ENCODE results near the gene EFS.

Gene EFS

GRCh38 chr14:23358553-23359166 lies 6.3 kb downstream of the EFS start:
- no peaks in the 10 kb centered on the region for H3K27me3 ChIP-seq (ENCODE audit: insufficient read depth, low read length, poor library complexity)
- no CpG with 5 or more reads among the region's 12 CpGs for WGBS (ENCODE audit: extremely low coverage, insufficient coverage, low lambda C conversion rate)
- no peak overlapping the region for H3K27ac ChIP-seq (ENCODE audit: low read depth, low read length)
- no peak overlapping the region for H4K8ac ChIP-seq (ENCODE audit: low read depth, low read length)
- no peaks in the 10 kb centered on the region for H3K36me3 ChIP-seq (ENCODE audit: control insufficient read depth, insufficient read depth, low read length)
- H3K23ac ChIP-seq (ENCODE audit: low read length), result no peak overlapping the region
- H3K79me1 ChIP-seq (ENCODE audit: low read length), result peaks cover 8% of the 10 kb centered on the region
- H3K4ac ChIP-seq (ENCODE audit: low read depth, low read length), result no peak overlapping the region
- H3K4me2 ChIP-seq (ENCODE audit: low read length), result no peak overlapping the region
- DNase-seq, result no peak
- no peak overlapping the region for H2BK120ac ChIP-seq (ENCODE audit: low read depth, low read length)
- no peak overlapping the region for H3K18ac ChIP-seq (ENCODE audit: low read length)
- no peak overlapping the region for H2BK5ac ChIP-seq (ENCODE audit: low read length)
- H4K5ac ChIP-seq (ENCODE audit: low read length), result no peak overlapping the region
- H3K56ac ChIP-seq (ENCODE audit: low read length), result no peak overlapping the region
- H2BK15ac ChIP-seq (replicated peaks; ENCODE audit: low read depth), result no peak overlapping the region
- no peak overlapping the region for H2AK5ac ChIP-seq (ENCODE audit: low read length)
- no peaks in the 10 kb centered on the region for H3K4me1 ChIP-seq (ENCODE audit: control insufficient read depth, low read depth, low read length)
- H3K9ac ChIP-seq (ENCODE audit: low read length), result no peak overlapping the region
- H3K4me3 ChIP-seq (ENCODE audit: low read length), result no peak overlapping the region
- no peaks in the 10 kb centered on the region for H3K79me2 ChIP-seq (ENCODE audit: control insufficient read depth, insufficient read depth, low read length)

GRCh38 chr14:23358042-23358441 lies 6.9 kb downstream of the EFS start:
- no peak overlapping the region for H3K18ac ChIP-seq (ENCODE audit: low read length)
- no peak overlapping the region for H3K9ac ChIP-seq (ENCODE audit: low read length)
- no peak overlapping the region for H2AK5ac ChIP-seq (ENCODE audit: low read length)
- WGBS (ENCODE audit: extremely low coverage, insufficient coverage, low lambda C conversion rate), result no CpG with 5 or more reads among the region's 3 CpGs
- H3K4me2 ChIP-seq (ENCODE audit: low read length), result no peak overlapping the region
- H3K4ac ChIP-seq (ENCODE audit: low read depth, low read length), result no peak overlapping the region
- peaks cover 6% of the 10 kb centered on the region for H3K79me1 ChIP-seq (ENCODE audit: low read length)
- no peaks in the 10 kb centered on the region for H3K79me2 ChIP-seq (ENCODE audit: control insufficient read depth, insufficient read depth, low read length)
- no peak overlapping the region for H3K56ac ChIP-seq (ENCODE audit: low read length)
- no peak overlapping the region for H3K27ac ChIP-seq (ENCODE audit: low read depth, low read length)
- no peak overlapping the region for H4K8ac ChIP-seq (ENCODE audit: low read depth, low read length)
- no peak for DNase-seq
- no peak overlapping the region for H2BK120ac ChIP-seq (ENCODE audit: low read depth, low read length)
- H3K4me3 ChIP-seq (ENCODE audit: low read length), result no peak overlapping the region
- H3K23ac ChIP-seq (ENCODE audit: low read length), result no peak overlapping the region
- H2BK5ac ChIP-seq (ENCODE audit: low read length), result no peak overlapping the region
- no peaks in the 10 kb centered on the region for H3K36me3 ChIP-seq (ENCODE audit: control insufficient read depth, insufficient read depth, low read length)
- H3K27me3 ChIP-seq (ENCODE audit: insufficient read depth, low read length, poor library complexity), result no peaks in the 10 kb centered on the region
- H2BK15ac ChIP-seq (replicated peaks; ENCODE audit: low read depth), result no peak overlapping the region
- H4K5ac ChIP-seq (ENCODE audit: low read length), result no peak overlapping the region
- H3K4me1 ChIP-seq (ENCODE audit: control insufficient read depth, low read depth, low read length), result peaks cover 2% of the 10 kb centered on the region

- DNase-seq, result no peak
- no peak overlapping the region for H3K23ac ChIP-seq (ENCODE audit: low read length)
- no peak overlapping the region for H3K4ac ChIP-seq (ENCODE audit: low read depth, low read length)
- H3K27me3 ChIP-seq (ENCODE audit: insufficient read depth, low read length, poor library complexity), result no peaks in the 10 kb centered on the region
- peaks cover 2% of the 10 kb centered on the region for H3K4me1 ChIP-seq (ENCODE audit: control insufficient read depth, low read depth, low read length)
- no peak overlapping the region for H2AK5ac ChIP-seq (ENCODE audit: low read length)
- peaks cover 6% of the 10 kb centered on the region for H3K79me1 ChIP-seq (ENCODE audit: low read length)
- H3K18ac ChIP-seq (ENCODE audit: low read length), result no peak overlapping the region
- no peaks in the 10 kb centered on the region for H3K36me3 ChIP-seq (ENCODE audit: control insufficient read depth, insufficient read depth, low read length)
- H3K27ac ChIP-seq (ENCODE audit: low read depth, low read length), result no peak overlapping the region
- no peak overlapping the region for H3K4me3 ChIP-seq (ENCODE audit: low read length)
- no peak overlapping the region for H3K56ac ChIP-seq (ENCODE audit: low read length)
- no peaks in the 10 kb centered on the region for H3K79me2 ChIP-seq (ENCODE audit: control insufficient read depth, insufficient read depth, low read length)
- H4K8ac ChIP-seq (ENCODE audit: low read depth, low read length), result no peak overlapping the region
- H2BK120ac ChIP-seq (ENCODE audit: low read depth, low read length), result no peak overlapping the region
- no peak overlapping the region for H3K4me2 ChIP-seq (ENCODE audit: low read length)
- no peak overlapping the region for H3K9ac ChIP-seq (ENCODE audit: low read length)
- no peak overlapping the region for H4K5ac ChIP-seq (ENCODE audit: low read length)
- no CpG with 5 or more reads among the region's 8 CpGs for WGBS (ENCODE audit: extremely low coverage, insufficient coverage, low lambda C conversion rate)
- no peak overlapping the region for H2BK5ac ChIP-seq (ENCODE audit: low read length)
- no peak overlapping the region for H2BK15ac ChIP-seq (replicated peaks; ENCODE audit: low read depth)
Observed at GRCh38 chr14:23357261-23357660, 7.7 kb downstream of the EFS start.

GRCh38 chr14:23356662-23357061 lies 8.3 kb downstream of the EFS start:
- no peak overlapping the region for H3K56ac ChIP-seq (ENCODE audit: low read length)

GRCh38 chr14:23355871-23356435 lies 9.0 kb downstream of the EFS start:
- no peak overlapping the region for H3K56ac ChIP-seq (ENCODE audit: low read length)
- no peak overlapping the region for H3K9ac ChIP-seq (ENCODE audit: low read length)
- H4K5ac ChIP-seq (ENCODE audit: low read length), result no peak overlapping the region
- no peak overlapping the region for H3K23ac ChIP-seq (ENCODE audit: low read length)
- H3K27ac ChIP-seq (ENCODE audit: low read depth, low read length), result no peak overlapping the region
- no peak overlapping the region for H2BK15ac ChIP-seq (replicated peaks; ENCODE audit: low read depth)
- no peak overlapping the region for H2BK5ac ChIP-seq (ENCODE audit: low read length)
- no peak overlapping the region for H2AK5ac ChIP-seq (ENCODE audit: low read length)
- no peak overlapping the region for H4K8ac ChIP-seq (ENCODE audit: low read depth, low read length)
- peaks cover 2% of the 10 kb centered on the region for H3K4me1 ChIP-seq (ENCODE audit: control insufficient read depth, low read depth, low read length)
- no peak overlapping the region for H2BK120ac ChIP-seq (ENCODE audit: low read depth, low read length)
- H3K36me3 ChIP-seq (ENCODE audit: control insufficient read depth, insufficient read depth, low read length), result no peaks in the 10 kb centered on the region
- H3K18ac ChIP-seq (ENCODE audit: low read length), result no peak overlapping the region
- no peak overlapping the region for H3K4me2 ChIP-seq (ENCODE audit: low read length)
- no CpG with 5 or more reads among the region's 6 CpGs for WGBS (ENCODE audit: extremely low coverage, insufficient coverage, low lambda C conversion rate)
- no peaks in the 10 kb centered on the region for H3K27me3 ChIP-seq (ENCODE audit: insufficient read depth, low read length, poor library complexity)
- H3K4me3 ChIP-seq (ENCODE audit: low read length), result no peak overlapping the region
- H3K79me1 ChIP-seq (ENCODE audit: low read length), result no peaks in the 10 kb centered on the region
- DNase-seq, result no peak
- H3K4ac ChIP-seq (ENCODE audit: low read depth, low read length), result no peak overlapping the region
- no peaks in the 10 kb centered on the region for H3K79me2 ChIP-seq (ENCODE audit: control insufficient read depth, insufficient read depth, low read length)

More at GRCh38 chr14:23356662-23357061, 8.3 kb downstream of the EFS start:
- no peak overlapping the region for H3K18ac ChIP-seq (ENCODE audit: low read length)
- H3K27ac ChIP-seq (ENCODE audit: low read depth, low read length), result no peak overlapping the region
- no peaks in the 10 kb centered on the region for H3K79me2 ChIP-seq (ENCODE audit: control insufficient read depth, insufficient read depth, low read length)
- peaks cover 1% of the 10 kb centered on the region for H3K79me1 ChIP-seq (ENCODE audit: low read length)
- H3K4me1 ChIP-seq (ENCODE audit: control insufficient read depth, low read depth, low read length), result peaks cover 2% of the 10 kb centered on the region
- H3K27me3 ChIP-seq (ENCODE audit: insufficient read depth, low read length, poor library complexity), result no peaks in the 10 kb centered on the region
- WGBS (ENCODE audit: extremely low coverage, insufficient coverage, low lambda C conversion rate), result no CpG with 5 or more reads among the region's 4 CpGs
- DNase-seq, result no peak
- H4K8ac ChIP-seq (ENCODE audit: low read depth, low read length), result no peak overlapping the region
- no peak overlapping the region for H3K4me3 ChIP-seq (ENCODE audit: low read length)
- H3K36me3 ChIP-seq (ENCODE audit: control insufficient read depth, insufficient read depth, low read length), result no peaks in the 10 kb centered on the region
- H3K23ac ChIP-seq (ENCODE audit: low read length), result no peak overlapping the region
- H3K4me2 ChIP-seq (ENCODE audit: low read length), result no peak overlapping the region
- H2BK120ac ChIP-seq (ENCODE audit: low read depth, low read length), result no peak overlapping the region
- H3K9ac ChIP-seq (ENCODE audit: low read length), result no peak overlapping the region
- H2AK5ac ChIP-seq (ENCODE audit: low read length), result no peak overlapping the region
- H2BK5ac ChIP-seq (ENCODE audit: low read length), result no peak overlapping the region
- H2BK15ac ChIP-seq (replicated peaks; ENCODE audit: low read depth), result no peak overlapping the region
- H3K4ac ChIP-seq (ENCODE audit: low read depth, low read length), result no peak overlapping the region
- H4K5ac ChIP-seq (ENCODE audit: low read length), result no peak overlapping the region

GRCh38 chr14:23354990-23355389 lies 10.0 kb downstream of the EFS start:
- Histone ChIP-seq H3K23ac (ENCODE audit: low read length) (no peak overlapping the region), H3K4ac (ENCODE audit: low read depth, low read length) (no peak overlapping the region), H3K79me1 (ENCODE audit: low read length) (no peaks in the 10 kb centered on the region), H3K79me2 (ENCODE audit: control insufficient read depth, insufficient read depth, low read length) (no peaks in the 10 kb centered on the region), H4K5ac (ENCODE audit: low read length) (no peak overlapping the region), H2BK15ac (replicated peaks; ENCODE audit: low read depth) (no peak overlapping the region), H2BK120ac (ENCODE audit: low read depth, low read length) (no peak overlapping the region), H3K56ac (ENCODE audit: low read length) (no peak overlapping the region), H3K36me3 (ENCODE audit: control insufficient read depth, insufficient read depth, low read length) (no peaks in the 10 kb centered on the region), H4K8ac (ENCODE audit: low read depth, low read length) (no peak overlapping the region), H2AK5ac (ENCODE audit: low read length) (no peak overlapping the region), H3K9ac (ENCODE audit: low read length) (no peak overlapping the region), H3K4me2 (ENCODE audit: low read length) (no peak overlapping the region), H3K27ac (ENCODE audit: low read depth, low read length) (no peak overlapping the region), H3K4me1 (ENCODE audit: control insufficient read depth, low read depth, low read length) (peaks cover 2% of the 10 kb centered on the region), H3K4me3 (ENCODE audit: low read length) (no peak overlapping the region), H3K18ac (ENCODE audit: low read length) (no peak overlapping the region), H3K27me3 (ENCODE audit: insufficient read depth, low read length, poor library complexity) (no peaks in the 10 kb centered on the region), H2BK5ac (ENCODE audit: low read length) (no peak overlapping the region)
- no peak for DNase-seq
- no CpG with 5 or more reads among the region's 6 CpGs for WGBS (ENCODE audit: extremely low coverage, insufficient coverage, low lambda C conversion rate)
